HG03066 (cell line): ENCODE data around the gene TAS1R1.

Experiments
- ATAC-seq: cut with Tn5 transposase; IDR thresholded peaks from one replicate; pipeline ENCODE4 v1.9.1; 2021; ENCODE audit warnings: low read depth; ENCODE audit not compliant: unreplicated experiment

Gene TAS1R1

GRCh38 chr1:6601923-6602668, 47.0 kb downstream of the TAS1R1 start:
- ATAC-seq: peak; percentile 22

GRCh38 chr1:6602669-6603237, 47.6 kb downstream of the TAS1R1 start, which contains the start of gene KLHL21:
TSS of gene KLHL21 (minus strand) at chr1:6602869. CDS start at chr1:6602817, 52 bp downstream.
- peak; percentile 42 for ATAC-seq

GRCh38 chr1:6603238-6603914, 48.3 kb downstream of the TAS1R1 start:
- ATAC-seq: peak; percentile 31

GRCh38 chr1:6603915-6604558, 48.9 kb downstream of the TAS1R1 start:
- no peak for ATAC-seq

GRCh38 chr1:6612641-6613360, 57.7 kb downstream of the TAS1R1 start:
- ATAC-seq: peak; percentile 36

- ATAC-seq: peak; percentile 90
Measured at GRCh38 chr1:6613361-6614018, 58.4 kb downstream of the TAS1R1 start, which contains the start of gene PHF13. TSS of gene PHF13 (plus strand) at chr1:6613731. CDS start at chr1:6614067, 336 bp downstream.

- ATAC-seq: no peak
Measured at GRCh38 chr1:6614019-6614928, 59.2 kb downstream of the TAS1R1 start.

- no peak for ATAC-seq
Measured at GRCh38 chr1:6614929-6615785, 60.0 kb downstream of the TAS1R1 start.

GRCh38 chr1:6619045-6619444, 63.9 kb downstream of the TAS1R1 start:
- no peak for ATAC-seq

GRCh38 chr1:6621429-6622391, 66.6 kb downstream of the TAS1R1 start:
- no peak for ATAC-seq

- ATAC-seq: no peak
Measured at GRCh38 chr1:6622396-6623152, 67.5 kb downstream of the TAS1R1 start.

- ATAC-seq: no peak
Measured at GRCh38 chr1:6623269-6623965, 68.3 kb downstream of the TAS1R1 start.

- ATAC-seq: peak; percentile 84
Measured at GRCh38 chr1:6624710-6625583, 69.8 kb downstream of the TAS1R1 start, which contains the start of gene THAP3. TSS of gene THAP3 (plus strand) at chr1:6624868. CDS start at chr1:6625219, 351 bp downstream.

GRCh38 chr1:6625584-6626149, 70.6 kb downstream of the TAS1R1 start:
- peak; percentile 43 for ATAC-seq
